H9 (cell line): Measurements from ENCODE around the gene STIM2. TPM values are rescaled to one million over a fixed set of nuclear protein-coding genes. Genes with fewer than 3 reads are reported as not detected.

Source experiments
- DNase-seq: peaks from one replicate; pipeline ENCODE4 v3.0.0-alpha.2; 2017
- H2AFZ ChIP-seq: one replicate; pipeline ENCODE4 v1.6.1; 2013; ENCODE audit warnings: mild to moderate bottlenecking, low read length, control low read depth, moderate library complexity
- H2AK5ac ChIP-seq: 2 replicates; pipeline ENCODE4 v1.6.1; 2013; ENCODE audit warnings: low read length, control low read depth, mixed read lengths; ENCODE audit not compliant: insufficient read length
- H2BK120ac ChIP-seq: one replicate; pipeline ENCODE4 v1.6.1; 2013; ENCODE audit warnings: low read depth, mild to moderate bottlenecking, low read length, control low read depth, inconsistent platforms; ENCODE audit not compliant: poor library complexity, severe bottlenecking
- H2BK12ac ChIP-seq: 2 replicates; pipeline ENCODE4 v1.6.1; 2013; ENCODE audit warnings: low read length, control low read depth, mixed read lengths, low read depth; ENCODE audit not compliant: insufficient read length
- H2BK15ac ChIP-seq: 2 replicates; pipeline ENCODE4 v1.6.1; 2013; ENCODE audit warnings: low read depth, low read length, control low read depth
- H2BK20ac ChIP-seq: one replicate; pipeline ENCODE4 v1.6.1; 2013; ENCODE audit warnings: low read depth, mild to moderate bottlenecking, low read length, control low read depth, inconsistent platforms; ENCODE audit not compliant: poor library complexity, severe bottlenecking
- H2BK5ac ChIP-seq: 2 replicates; pipeline ENCODE4 v1.6.1; 2013; ENCODE audit warnings: low read length, control low read depth, mixed read lengths; ENCODE audit not compliant: insufficient read length
- H3K14ac ChIP-seq: 2 replicates; pipeline ENCODE4 v1.6.1; 2013; ENCODE audit warnings: low read length, control low read depth; ENCODE audit not compliant: insufficient read depth
- H3K18ac ChIP-seq: 2 replicates; pipeline ENCODE4 v1.6.1; 2013; ENCODE audit warnings: low read depth, mild to moderate bottlenecking, mixed read lengths, low read length, control low read depth; ENCODE audit not compliant: insufficient read length
- H3K23ac ChIP-seq: 2 replicates; pipeline ENCODE4 v1.6.1; 2013; ENCODE audit warnings: low read length, control low read depth, mixed read lengths, low read depth; ENCODE audit not compliant: insufficient read length
- H3K23me2 ChIP-seq: 2 replicates; pipeline ENCODE4 v1.6.1; 2013; ENCODE audit warnings: low read depth, mild to moderate bottlenecking, mixed read lengths, low read length, control low read depth; ENCODE audit not compliant: insufficient read length, poor library complexity, severe bottlenecking
- H3K27ac ChIP-seq: 2 replicates; pipeline ENCODE4 v1.5.1; 2013; ENCODE audit warnings: low read length, control low read depth, mixed read lengths, low read depth; ENCODE audit not compliant: insufficient read length
- H3K27me3 ChIP-seq: 2 replicates; pipeline ENCODE4 v1.6.1; 2013; ENCODE audit warnings: low read length, control low read depth, inconsistent platforms; ENCODE audit not compliant: insufficient read depth
- H3K4ac ChIP-seq: 2 replicates; pipeline ENCODE4 v1.6.1; 2013; ENCODE audit warnings: low read depth, mild to moderate bottlenecking, control low read depth, inconsistent platforms, low read length, moderate library complexity
- H3K4me1 ChIP-seq: 2 replicates; pipeline ENCODE4 v1.6.1; 2013; ENCODE audit warnings: low read length, control low read depth, inconsistent platforms; ENCODE audit not compliant: insufficient read depth
- H3K4me2 ChIP-seq: 2 replicates; pipeline ENCODE4 v1.6.1; 2013; ENCODE audit warnings: low read length, control low read depth, mixed read lengths; ENCODE audit not compliant: insufficient read length, insufficient read depth
- H3K56ac ChIP-seq: 2 replicates; pipeline ENCODE4 v1.6.1; 2013; ENCODE audit warnings: low read depth, mild to moderate bottlenecking, mixed read lengths, low read length, control low read depth; ENCODE audit not compliant: insufficient read length
- H3K79me1 ChIP-seq: 2 replicates; pipeline ENCODE4 v1.6.1; 2013; ENCODE audit warnings: low read depth, mild to moderate bottlenecking, moderate library complexity, low read length, control low read depth, inconsistent platforms; ENCODE audit not compliant: insufficient read depth, poor library complexity, severe bottlenecking
- H3K79me2 ChIP-seq: 2 replicates; pipeline ENCODE4 v1.6.1; 2013; ENCODE audit warnings: low read length, control low read depth, inconsistent platforms; ENCODE audit not compliant: insufficient read depth
- H3K9ac ChIP-seq: 2 replicates; pipeline ENCODE4 v1.6.1; 2013; ENCODE audit warnings: low read length, control low read depth, mixed read lengths; ENCODE audit not compliant: insufficient read length; ENCODE audit errors: extremely low read depth
- H3K9me3 ChIP-seq: one replicate; pipeline ENCODE4 v1.6.1; 2013; ENCODE audit warnings: low read depth, low read length, inconsistent platforms; ENCODE audit not compliant: control insufficient read depth
- H3T11ph ChIP-seq: one replicate; pipeline ENCODE4 v1.6.1; 2013; ENCODE audit warnings: mild to moderate bottlenecking, low read length, control low read depth, inconsistent platforms
- H4K20me1 ChIP-seq: one replicate; pipeline ENCODE4 v1.6.1; 2013; ENCODE audit not compliant: control insufficient read depth, insufficient read length, insufficient read depth
- H4K5ac ChIP-seq: 2 replicates; pipeline ENCODE4 v1.6.1; 2013; ENCODE audit warnings: low read depth, mild to moderate bottlenecking, mixed read lengths, low read length, control low read depth; ENCODE audit not compliant: insufficient read length
- H4K8ac ChIP-seq: replicated peaks from 2 replicates; pipeline ENCODE4 v1.6.1; 2013; ENCODE audit warnings: low read length, control low read depth, mixed read lengths, low read depth; ENCODE audit not compliant: insufficient read length
- H4K91ac ChIP-seq: 2 replicates; pipeline ENCODE4 v1.6.1; 2013; ENCODE audit warnings: low read depth, mild to moderate bottlenecking, moderate library complexity, mixed read lengths, low read length, control low read depth; ENCODE audit not compliant: insufficient read length
- H3K27ac Mint-ChIP-seq, 3 experiments: 2 replicates in 2 of 3; 3 replicates in 1 of 3; pipeline ENCODE4 v1.8.0; 2020 to 2021; ENCODE audit warnings: mixed read lengths in 3 of 3, mild to moderate bottlenecking in 1 of 3, moderate library complexity in 1 of 3
- H3K27me3 Mint-ChIP-seq: 2 replicates; pipeline ENCODE4 v1.8.0; 2021; ENCODE audit warnings: low read depth, mild to moderate bottlenecking, moderate library complexity, mixed read lengths
- H3K36me3 Mint-ChIP-seq, 3 experiments: 2 replicates in 2 of 3; 3 replicates in 1 of 3; pipeline ENCODE4 v1.8.0; 2020 to 2021; ENCODE audit warnings: low read depth in 3 of 3, mixed read lengths in 3 of 3; ENCODE audit not compliant: insufficient read depth in 1 of 3
- H3K4me1 Mint-ChIP-seq, 2 experiments: 2 replicates each; pipeline ENCODE4 v1.8.0; 2020; ENCODE audit warnings: mixed read lengths in 2 of 2
- H3K4me3 Mint-ChIP-seq, 2 experiments: 2 replicates in 1 of 2; 3 replicates in 1 of 2; pipeline ENCODE4 v1.8.0; 2020 to 2021; ENCODE audit warnings: mild to moderate bottlenecking in 2 of 2, mixed read lengths in 2 of 2, moderate library complexity in 1 of 2
- H3K9me3 Mint-ChIP-seq, 2 experiments: 2 replicates in 1 of 2; 3 replicates in 1 of 2; pipeline ENCODE4 v1.8.0; 2020; ENCODE audit warnings: mild to moderate bottlenecking in 2 of 2, mixed read lengths in 2 of 2, moderate library complexity in 1 of 2
- WGBS: extraction: QIAGEN DNeasy Blood & Tissue Kit; methylation state at CpG from one replicate; pipeline ENCODE4 v1.1.7; 2013; ENCODE audit warnings: missing lambda C conversion rate, low lambda C conversion rate, mixed read lengths; ENCODE audit not compliant: insufficient read length; ENCODE audit errors: extremely low coverage; 5-methylcytosine and 5-hydroxymethylcytosine counted together
- total RNA-seq: library from RNA; stranded (reverse); gene quantifications from 2 replicates; pipeline ENCODE4 v1.2.1, GENCODE V29; 2021
- TF ChIP-seq, protein P1 (sequence below): fragments of 200-600 bp; sonication (generic); conservative IDR thresholded peaks from 3 replicates; pipeline ENCODE4 v1.8.0; 2021; ENCODE audit warnings: antibody characterized with exemption, mild to moderate bottlenecking

Gene STIM2
- total RNA-seq, 1 experiment from 2014 or later = 26.2 TPM

DNA sequence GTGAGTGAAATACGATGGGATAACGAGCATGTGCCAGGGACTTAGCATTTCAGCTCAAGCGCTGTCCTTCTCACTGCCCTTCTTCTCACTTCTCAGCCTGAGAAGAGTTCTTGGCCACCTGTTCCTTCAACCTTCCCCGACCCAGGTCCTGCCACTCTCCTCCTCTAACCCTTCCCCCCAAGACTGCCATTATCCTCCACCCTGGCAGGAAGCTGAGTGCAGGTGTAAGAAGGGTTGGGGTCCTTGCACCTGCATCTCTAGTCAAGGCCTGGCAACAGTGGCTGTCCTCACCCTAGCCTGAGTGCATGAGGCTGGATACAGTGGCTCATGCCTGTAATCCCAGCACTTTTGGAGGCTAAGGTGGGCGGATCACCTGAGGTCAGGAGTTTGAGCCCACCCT, 19.9 kb upstream of the STIM2 start:
- no peak overlapping the region for H3K23ac ChIP-seq
- H3K4ac ChIP-seq = no peak overlapping the region
- DNase-seq = no peak
- no peaks in the 10 kb centered on the region for H3K27me3 Mint-ChIP-seq
- H3T11ph ChIP-seq = no peak overlapping the region
- no peaks in the 10 kb centered on the region for H4K20me1 ChIP-seq
- no peaks in the 10 kb centered on the region for H3K4me1 ChIP-seq
- no peak overlapping the region for H4K91ac ChIP-seq
- H3K14ac ChIP-seq = no peak overlapping the region
- H3K18ac ChIP-seq = no peak overlapping the region
- no peak overlapping the region for H2AFZ ChIP-seq
- no peak overlapping the region for H2BK12ac ChIP-seq
- no peaks in the 10 kb centered on the region for H3K23me2 ChIP-seq
- no peak overlapping the region for H2BK15ac ChIP-seq
- H4K5ac ChIP-seq = no peak overlapping the region
- H2BK20ac ChIP-seq = no peak overlapping the region
- no peaks in the 10 kb centered on the region for H3K79me2 ChIP-seq
- WGBS = no CpG with 5 or more reads among the region's 5 CpGs
- H4K8ac ChIP-seq = no peak overlapping the region
- TF ChIP-seq, protein P1, sequence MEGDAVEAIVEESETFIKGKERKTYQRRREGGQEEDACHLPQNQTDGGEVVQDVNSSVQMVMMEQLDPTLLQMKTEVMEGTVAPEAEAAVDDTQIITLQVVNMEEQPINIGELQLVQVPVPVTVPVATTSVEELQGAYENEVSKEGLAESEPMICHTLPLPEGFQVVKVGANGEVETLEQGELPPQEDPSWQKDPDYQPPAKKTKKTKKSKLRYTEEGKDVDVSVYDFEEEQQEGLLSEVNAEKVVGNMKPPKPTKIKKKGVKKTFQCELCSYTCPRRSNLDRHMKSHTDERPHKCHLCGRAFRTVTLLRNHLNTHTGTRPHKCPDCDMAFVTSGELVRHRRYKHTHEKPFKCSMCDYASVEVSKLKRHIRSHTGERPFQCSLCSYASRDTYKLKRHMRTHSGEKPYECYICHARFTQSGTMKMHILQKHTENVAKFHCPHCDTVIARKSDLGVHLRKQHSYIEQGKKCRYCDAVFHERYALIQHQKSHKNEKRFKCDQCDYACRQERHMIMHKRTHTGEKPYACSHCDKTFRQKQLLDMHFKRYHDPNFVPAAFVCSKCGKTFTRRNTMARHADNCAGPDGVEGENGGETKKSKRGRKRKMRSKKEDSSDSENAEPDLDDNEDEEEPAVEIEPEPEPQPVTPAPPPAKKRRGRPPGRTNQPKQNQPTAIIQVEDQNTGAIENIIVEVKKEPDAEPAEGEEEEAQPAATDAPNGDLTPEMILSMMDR = no peak
- H2BK5ac ChIP-seq = no peak overlapping the region
- H3K4me2 ChIP-seq = no peak overlapping the region
- peaks cover 8 to 13% of the 10 kb centered on the region in 2 experiments; a peak in 3 of 4 replicates for H3K4me1 Mint-ChIP-seq
- H2AK5ac ChIP-seq = no peak overlapping the region
- H3K79me1 ChIP-seq = no peaks in the 10 kb centered on the region
- no peaks in the 10 kb centered on the region for H3K36me3 Mint-ChIP-seq
- H3K27me3 ChIP-seq = no peaks in the 10 kb centered on the region
- no peak overlapping the region for H3K4me3 Mint-ChIP-seq
- H3K27ac Mint-ChIP-seq = no peak overlapping the region; a peak in 1 of 7 replicates
- no peak overlapping the region for H3K27ac ChIP-seq
- no peaks in the 10 kb centered on the region for H3K9me3 ChIP-seq
- no peak overlapping the region for H3K9ac ChIP-seq
- H2BK120ac ChIP-seq = no peak overlapping the region
- H3K9me3 Mint-ChIP-seq = peaks cover 0 to 2% of the 10 kb centered on the region in 2 experiments; a peak in 1 of 5 replicates
- H3K56ac ChIP-seq = no peak overlapping the region
